Measurements from ENCODE around the gene SREK1. TPM values are rescaled to one million over a fixed set of nuclear protein-coding genes. Genes with fewer than 3 reads are reported as not detected.
"Not testable (repeated sequence)": the region's sequence is repeated elsewhere in the genome, so short reads cannot be mapped to it uniquely, and the experiment has no call there.

The SREK1 gene
- total RNA-seq = 33.8 and 46.4 TPM in 2 replicates

DNA sequence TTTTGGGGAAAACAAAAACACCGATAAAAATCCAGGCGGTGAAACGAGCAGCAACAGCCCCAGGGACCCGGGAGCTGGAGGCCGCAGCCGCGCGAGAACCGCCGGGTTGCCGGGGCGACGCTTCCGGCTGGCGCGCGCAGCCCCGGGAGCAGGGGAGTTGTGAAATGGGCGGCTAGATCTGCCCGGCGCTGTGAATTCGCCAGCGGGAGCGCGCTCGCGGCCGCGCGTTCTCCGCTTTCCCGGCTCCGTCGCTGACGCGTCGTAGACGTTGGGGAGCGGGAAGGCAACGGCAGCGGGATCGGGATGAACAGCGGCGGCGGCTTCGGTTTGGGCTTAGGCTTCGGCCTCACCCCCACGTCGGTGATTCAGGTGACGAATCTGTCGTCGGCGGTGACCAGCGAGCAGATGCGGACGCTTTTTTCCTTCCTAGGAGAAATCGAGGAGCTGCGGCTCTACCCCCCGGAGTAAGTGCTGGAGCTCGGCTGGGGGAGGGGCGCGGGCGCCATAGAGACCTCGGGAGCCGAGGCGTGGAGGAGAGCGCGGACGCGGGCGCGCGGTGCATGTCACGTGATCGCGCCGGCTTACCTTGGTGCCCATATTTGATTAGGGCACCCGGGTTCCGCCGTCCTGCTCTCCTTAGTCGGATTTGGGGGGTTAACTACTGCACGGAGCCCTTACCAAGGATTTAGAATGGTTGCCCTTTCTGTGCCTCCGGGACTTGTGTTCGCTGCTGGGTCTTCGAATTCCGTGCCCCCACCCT is at the start of gene SREK1:
TSS of gene SREK1 (plus strand) at position 227 of the 760 bp plus-strand sequence. CDS start at position 304, 77 bp downstream.
- DNase-seq (ENCODE audit: low read depth in 2 of 2) = peak; percentile 95 to 96

DNA sequence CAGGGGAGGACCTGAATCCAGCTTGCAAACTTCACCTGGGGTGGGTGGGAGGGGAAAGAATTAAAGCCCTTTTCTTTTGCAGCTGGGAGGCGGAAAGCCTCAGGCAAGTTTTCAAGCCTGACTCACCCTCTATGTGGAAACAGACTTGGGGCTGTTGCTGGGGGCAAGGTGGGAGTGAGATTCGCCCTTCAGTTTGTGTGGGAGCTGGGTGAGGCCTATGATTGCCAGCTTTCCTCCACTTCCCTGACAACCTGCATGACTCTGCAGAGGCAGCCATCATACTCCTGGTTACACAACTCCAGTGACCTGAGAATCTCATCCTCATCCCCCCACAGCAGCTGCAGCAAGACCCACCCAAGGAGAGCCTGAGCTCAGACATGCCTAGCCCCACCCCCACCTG is 43.2 kb upstream of the SREK1 start:
- DNase-seq (ENCODE audit: low read depth in 2 of 2) = no peak

DNA sequence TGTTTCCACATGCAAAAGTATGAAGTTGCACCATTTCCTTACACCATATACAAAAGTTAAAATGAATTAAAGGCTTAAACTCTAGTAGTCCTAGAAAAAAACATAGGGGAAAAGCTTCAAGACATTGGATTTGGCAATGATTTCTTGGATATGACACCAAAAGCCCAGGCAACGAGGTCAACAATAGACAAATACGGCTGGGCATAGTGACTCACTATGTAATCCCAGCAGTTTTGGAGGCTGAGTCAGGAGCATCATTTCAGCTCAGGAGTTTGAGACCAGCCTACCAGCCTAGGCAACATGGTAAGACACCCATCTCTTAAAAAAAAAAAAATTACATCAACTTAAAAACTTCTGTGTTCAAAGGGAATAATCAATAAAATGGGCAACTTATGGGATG is 30.9 kb upstream of the SREK1 start:
- DNase-seq (ENCODE audit: low read depth in 2 of 2) = peak in 1 of 2 donors; percentile 38

DNA sequence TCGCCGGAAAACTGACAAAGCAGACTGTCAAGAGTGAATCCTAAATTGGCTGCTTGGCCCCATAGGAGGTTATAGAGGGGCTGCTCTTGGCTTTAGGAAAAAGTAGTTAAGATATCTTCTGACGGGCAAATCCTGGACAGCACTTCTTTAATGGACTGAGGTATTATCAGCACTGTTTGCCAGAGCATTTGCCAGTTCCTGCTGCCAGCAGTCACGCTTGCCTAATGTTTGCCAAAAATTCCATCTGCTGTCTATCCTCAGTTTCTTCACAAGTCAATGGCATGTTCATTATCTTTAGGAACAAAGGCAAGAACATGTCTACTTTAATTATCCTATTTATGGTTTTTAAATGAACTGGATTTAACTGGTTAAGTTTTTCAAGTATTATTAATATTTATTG is 25.8 kb upstream of the SREK1 start:
- no peak for DNase-seq (ENCODE audit: low read depth in 2 of 2)

GRCh38 chr5:66122379-66123034 is 21.6 kb upstream of the SREK1 start:
- peak; percentile 53 to 72 for DNase-seq (ENCODE audit: low read depth in 2 of 2)

GRCh38 chr5:66129144-66129543 is 15.0 kb upstream of the SREK1 start:
- DNase-seq (ENCODE audit: low read depth in 2 of 2) = no peak

- DNase-seq (ENCODE audit: low read depth in 2 of 2) = no peak
Measured at GRCh38 chr5:66130493-66130892, 13.6 kb upstream of the SREK1 start.

DNA sequence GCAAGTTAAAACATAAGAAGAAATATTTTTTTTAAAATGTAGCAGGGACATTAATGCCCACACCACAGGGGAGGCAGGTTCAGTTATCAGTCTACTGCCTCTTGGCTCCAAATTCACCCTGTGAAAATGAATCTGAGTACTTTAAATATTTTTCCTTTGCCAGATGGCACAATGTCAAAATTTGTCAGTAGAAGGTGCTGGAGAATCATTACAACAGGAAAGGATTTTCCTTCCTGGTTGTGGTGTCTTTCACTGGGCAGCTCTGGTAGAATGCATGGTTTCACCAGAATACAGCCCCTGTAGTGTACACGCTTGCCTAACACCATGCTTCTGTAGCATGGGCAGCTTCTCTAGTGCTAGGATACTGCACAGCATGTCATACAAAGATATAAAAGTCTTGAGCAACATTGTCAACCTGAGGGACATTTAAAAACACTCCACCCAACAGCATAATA is 9.7 kb upstream of the SREK1 start:
- DNase-seq (ENCODE audit: low read depth in 2 of 2) = peak; percentile 15 to 86

GRCh38 chr5:66136053-66136452 is 8.0 kb upstream of the SREK1 start:
- no peak for DNase-seq (ENCODE audit: low read depth in 2 of 2)

- DNase-seq (ENCODE audit: low read depth in 2 of 2) = not testable (repeated sequence)
Measured at GRCh38 chr5:66136944-66137343, 7.2 kb upstream of the SREK1 start.

DNA sequence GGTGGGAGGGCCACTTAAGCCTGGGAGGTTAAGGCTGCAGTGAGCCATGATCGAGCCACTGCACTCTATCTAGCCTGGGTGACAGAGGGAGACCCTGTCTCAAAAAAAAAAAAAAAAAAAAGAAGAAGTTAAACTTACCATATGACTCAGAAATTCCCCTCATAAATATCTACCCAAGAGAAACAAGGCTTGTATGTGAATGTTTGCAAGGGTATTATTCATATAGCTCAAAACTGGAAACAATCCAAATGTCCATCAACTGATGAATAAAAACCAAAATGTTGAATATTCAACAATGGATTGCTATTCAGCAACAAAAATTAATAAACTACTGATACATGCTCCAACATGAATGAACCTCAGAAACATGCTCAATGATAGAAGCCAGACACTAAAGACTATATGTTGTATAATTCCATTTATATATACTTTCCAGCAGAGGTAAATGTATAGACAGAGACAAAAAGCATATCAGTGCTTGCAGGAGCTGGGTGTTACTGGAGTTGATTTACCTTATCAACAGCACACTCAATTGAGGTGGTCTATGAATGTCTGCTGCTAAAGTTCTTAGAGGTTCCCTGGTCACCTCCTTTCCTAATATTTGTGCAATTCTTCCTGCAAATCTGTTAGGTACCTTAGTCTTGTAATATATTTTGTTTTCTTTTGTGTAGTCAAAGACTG is 5.3 kb upstream of the SREK1 start:
- DNase-seq (ENCODE audit: low read depth in 2 of 2) = peak in 1 of 2 donors; percentile 33

DNA sequence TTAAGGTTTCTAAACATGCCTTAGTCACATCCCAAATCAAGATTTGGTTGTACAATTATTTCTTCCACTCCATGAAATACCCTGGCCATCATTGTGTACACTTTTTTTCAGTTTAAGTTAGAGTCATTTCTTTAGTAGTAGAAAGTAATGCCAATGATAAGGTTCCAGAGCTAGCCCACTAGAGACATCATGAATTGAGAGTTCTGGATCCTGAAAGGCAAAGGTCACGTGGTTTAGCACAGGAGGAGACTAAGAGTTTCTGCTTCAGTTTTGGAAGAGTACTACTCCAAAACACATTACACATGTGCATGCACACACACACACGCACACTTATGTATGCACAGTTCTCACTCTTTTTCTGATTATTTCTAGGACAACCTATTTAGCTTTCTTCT is 4.8 kb upstream of the SREK1 start:
- DNase-seq (ENCODE audit: low read depth in 2 of 2) = no peak

GRCh38 chr5:66142417-66142816 is 1.7 kb upstream of the SREK1 start:
- DNase-seq (ENCODE audit: low read depth in 2 of 2) = no peak

GRCh38 chr5:66143473-66144073 is 527 bp upstream of the SREK1 start:
- no peak for DNase-seq (ENCODE audit: low read depth in 2 of 2)

DNA sequence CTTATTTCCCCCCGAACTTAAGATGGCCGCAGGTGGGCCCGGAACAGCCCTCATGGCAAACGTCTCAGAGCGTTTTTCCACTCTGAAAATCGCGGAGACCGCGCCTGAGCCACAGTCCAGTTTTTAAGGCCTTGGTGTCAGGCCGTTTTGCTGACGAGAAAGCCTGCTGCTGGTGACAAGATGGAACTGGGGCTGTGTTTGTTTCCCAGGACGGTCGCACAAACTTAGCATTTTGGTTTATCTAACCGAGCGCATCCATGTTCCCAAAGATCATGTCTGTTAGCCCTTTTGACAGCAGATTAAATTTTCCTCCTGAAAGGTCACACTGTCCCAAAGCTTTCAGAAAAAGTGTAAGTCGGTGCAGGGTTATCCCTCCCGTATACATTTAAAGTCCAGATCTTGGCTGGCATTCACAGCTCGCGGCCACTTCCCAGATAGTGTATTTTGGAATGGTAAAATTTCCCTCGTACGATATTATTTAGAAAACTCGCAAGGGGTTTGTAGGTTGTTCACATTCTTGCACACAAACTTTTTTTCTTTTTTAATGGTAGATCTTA is 812 bp downstream of the SREK1 start:
- no peak for DNase-seq (ENCODE audit: low read depth in 2 of 2)

GRCh38 chr5:66145737-66146136 is 1.6 kb downstream of the SREK1 start:
- no peak for DNase-seq (ENCODE audit: low read depth in 2 of 2)

DNA sequence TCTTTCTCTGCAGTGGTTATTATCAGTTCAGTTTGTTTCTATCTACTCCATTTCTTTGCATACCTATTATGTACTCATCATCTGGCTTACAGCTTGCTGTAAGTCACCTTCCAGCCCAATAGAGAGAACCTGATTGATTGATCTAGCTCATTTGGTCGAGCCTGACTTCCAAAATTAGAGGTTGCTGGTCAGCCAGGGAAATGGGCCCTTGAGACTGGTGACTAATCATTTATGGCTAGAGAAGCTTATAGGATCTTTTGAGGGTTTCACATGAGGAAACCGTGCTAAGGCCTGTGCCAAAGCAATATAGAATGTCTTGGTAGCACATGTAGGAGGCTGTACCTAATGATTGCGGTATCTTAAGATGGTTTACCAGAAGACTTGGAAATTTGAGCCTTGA is 5.8 kb downstream of the SREK1 start:
- DNase-seq (ENCODE audit: low read depth in 2 of 2) = no peak

DNA sequence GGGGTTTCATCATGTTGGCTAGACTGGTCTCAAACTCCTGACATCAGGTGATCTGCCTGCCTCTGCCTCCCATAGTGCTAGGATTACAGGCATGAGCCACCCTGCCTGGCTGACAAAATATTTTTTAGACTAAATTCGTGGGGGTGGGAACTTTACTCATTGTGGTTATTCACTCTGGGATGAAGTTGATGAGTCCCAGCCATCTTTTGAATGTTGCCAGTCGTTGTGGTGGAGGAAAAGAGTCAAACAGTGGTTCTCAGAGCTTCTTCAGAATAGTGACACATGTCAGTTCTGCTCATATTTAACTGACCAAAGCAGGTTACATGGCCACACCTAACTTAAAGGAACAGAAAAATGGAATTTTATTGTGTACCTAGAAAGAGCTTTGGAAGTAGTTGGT is 6.9 kb downstream of the SREK1 start:
- no peak for DNase-seq (ENCODE audit: low read depth in 2 of 2)

GRCh38 chr5:66151491-66151890 is 7.4 kb downstream of the SREK1 start:
- no peak for DNase-seq (ENCODE audit: low read depth in 2 of 2)

DNA sequence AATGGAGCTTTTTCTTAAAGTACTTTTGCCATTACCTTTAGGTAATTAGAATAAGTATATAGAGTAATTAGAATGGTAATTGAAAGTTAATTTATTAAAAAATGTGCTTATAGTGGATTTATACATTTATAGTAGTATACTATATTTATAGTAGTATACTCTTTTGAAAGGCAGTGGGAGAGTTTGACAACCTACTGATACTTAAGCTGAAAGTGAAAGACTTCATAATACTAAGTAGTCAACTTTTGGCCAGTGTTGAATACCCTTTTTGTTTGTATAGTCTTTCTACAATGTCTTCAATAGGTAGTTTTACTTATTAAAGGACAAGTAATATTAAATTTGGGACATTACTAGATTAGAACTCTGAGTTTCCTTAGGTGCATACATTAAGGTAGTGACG is 12.9 kb downstream of the SREK1 start:
- DNase-seq (ENCODE audit: low read depth in 2 of 2) = no peak

GRCh38 chr5:66161356-66161755 is 17.3 kb downstream of the SREK1 start:
- no peak for DNase-seq (ENCODE audit: low read depth in 2 of 2)

Measured in lung microvascular endothelial cell (primary cell).